Measurements from ENCODE around the gene GAS7.

GAS7 gene

DNA sequence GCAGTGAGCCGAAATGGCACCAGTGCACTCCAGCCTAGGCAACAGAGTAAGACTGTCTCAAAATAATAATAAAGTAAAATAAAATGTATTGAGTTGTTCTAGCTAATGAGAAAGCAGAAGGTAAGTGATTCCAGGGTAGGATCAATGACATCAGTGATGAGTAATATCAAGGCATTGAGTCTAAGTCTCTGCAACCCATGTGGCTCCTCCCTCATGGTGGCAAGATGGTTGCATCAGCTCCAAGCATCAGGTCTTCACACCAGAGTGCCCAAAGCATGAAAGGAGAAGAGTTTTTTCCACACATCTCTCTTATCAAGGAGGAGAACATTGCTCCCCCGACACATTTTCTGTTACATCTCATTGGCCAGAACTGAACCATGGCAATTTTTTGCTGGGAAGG, 34.8 kb upstream of the GAS7 start:
- TF ChIP-seq, protein P1, sequence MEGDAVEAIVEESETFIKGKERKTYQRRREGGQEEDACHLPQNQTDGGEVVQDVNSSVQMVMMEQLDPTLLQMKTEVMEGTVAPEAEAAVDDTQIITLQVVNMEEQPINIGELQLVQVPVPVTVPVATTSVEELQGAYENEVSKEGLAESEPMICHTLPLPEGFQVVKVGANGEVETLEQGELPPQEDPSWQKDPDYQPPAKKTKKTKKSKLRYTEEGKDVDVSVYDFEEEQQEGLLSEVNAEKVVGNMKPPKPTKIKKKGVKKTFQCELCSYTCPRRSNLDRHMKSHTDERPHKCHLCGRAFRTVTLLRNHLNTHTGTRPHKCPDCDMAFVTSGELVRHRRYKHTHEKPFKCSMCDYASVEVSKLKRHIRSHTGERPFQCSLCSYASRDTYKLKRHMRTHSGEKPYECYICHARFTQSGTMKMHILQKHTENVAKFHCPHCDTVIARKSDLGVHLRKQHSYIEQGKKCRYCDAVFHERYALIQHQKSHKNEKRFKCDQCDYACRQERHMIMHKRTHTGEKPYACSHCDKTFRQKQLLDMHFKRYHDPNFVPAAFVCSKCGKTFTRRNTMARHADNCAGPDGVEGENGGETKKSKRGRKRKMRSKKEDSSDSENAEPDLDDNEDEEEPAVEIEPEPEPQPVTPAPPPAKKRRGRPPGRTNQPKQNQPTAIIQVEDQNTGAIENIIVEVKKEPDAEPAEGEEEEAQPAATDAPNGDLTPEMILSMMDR (conservative IDR thresholded peaks at IDR 0.05; ENCODE audit: low read depth, low read length), result no peak
- no peak for DNase-seq (ENCODE audit: low read depth)
- H3K4me3 ChIP-seq (ENCODE audit: low read depth, low read length), result no peak overlapping the region

DNA sequence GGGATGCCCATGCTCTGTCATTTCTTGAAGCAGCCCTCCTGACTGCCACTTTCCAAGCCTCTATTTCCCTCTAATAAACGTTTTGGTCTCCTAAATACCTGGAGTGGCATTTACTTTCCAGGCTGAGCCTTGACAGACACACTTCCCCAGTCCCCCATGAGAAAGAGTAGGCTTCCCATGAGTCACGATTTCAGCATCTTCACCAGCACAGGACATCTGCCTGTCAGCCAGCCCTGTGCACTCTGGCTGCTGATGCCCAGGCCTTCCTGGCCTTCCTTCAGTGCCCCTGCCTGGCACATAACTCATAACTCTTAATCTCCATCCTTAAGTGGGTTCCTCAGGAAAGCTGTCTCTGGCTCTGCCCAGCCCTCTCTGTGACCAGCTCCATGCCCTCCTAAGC, 30.8 kb upstream of the GAS7 start:
- TF ChIP-seq, protein P1 (conservative IDR thresholded peaks at IDR 0.05; ENCODE audit: low read depth, low read length), result no peak
- no peak for DNase-seq (ENCODE audit: low read depth)
- no peak overlapping the region for H3K4me3 ChIP-seq (ENCODE audit: low read depth, low read length)

DNA sequence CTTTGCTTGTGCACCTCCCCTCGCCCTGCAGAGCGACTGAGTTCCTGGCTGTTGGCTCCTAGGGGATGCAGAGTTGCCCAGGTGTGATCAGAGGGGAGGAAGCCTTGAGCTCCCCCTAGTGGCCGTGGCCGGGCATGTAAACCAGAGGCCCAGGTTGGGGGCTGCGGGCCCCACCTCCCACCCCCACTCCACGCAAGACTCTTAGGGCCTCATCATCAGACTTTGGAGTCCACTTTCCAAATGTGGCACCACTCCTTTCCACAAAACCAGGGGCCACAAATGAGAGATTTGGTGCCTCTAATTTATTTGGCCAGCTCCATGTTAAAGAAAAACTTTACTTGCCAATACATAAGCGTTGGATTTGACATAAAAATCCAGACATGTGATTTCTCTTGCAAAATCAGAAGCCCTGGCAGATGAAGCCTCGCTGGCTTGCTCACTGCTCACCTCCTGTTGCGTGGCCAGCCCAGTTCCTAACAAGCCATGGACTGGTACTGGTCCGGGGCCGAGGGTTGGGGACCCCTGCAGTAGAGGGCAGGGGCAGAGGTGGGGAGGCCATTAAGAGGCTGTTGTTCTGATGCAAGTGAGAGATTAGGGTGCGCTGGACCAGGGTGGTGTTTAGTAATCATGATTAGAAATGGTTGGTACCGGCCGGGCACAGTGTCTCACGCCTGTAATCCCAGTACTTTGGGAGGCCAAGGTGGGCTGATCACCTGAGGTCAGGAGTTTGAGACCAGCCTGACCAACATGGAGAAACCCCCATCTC, 28.7 kb upstream of the GAS7 start:
- no peak overlapping the region for H3K4me3 ChIP-seq (ENCODE audit: low read depth, low read length)
- TF ChIP-seq, protein P1 (conservative IDR thresholded peaks at IDR 0.05; ENCODE audit: low read depth, low read length), result peak; percentile 94
- DNase-seq (ENCODE audit: low read depth), result peak; percentile 45

DNA sequence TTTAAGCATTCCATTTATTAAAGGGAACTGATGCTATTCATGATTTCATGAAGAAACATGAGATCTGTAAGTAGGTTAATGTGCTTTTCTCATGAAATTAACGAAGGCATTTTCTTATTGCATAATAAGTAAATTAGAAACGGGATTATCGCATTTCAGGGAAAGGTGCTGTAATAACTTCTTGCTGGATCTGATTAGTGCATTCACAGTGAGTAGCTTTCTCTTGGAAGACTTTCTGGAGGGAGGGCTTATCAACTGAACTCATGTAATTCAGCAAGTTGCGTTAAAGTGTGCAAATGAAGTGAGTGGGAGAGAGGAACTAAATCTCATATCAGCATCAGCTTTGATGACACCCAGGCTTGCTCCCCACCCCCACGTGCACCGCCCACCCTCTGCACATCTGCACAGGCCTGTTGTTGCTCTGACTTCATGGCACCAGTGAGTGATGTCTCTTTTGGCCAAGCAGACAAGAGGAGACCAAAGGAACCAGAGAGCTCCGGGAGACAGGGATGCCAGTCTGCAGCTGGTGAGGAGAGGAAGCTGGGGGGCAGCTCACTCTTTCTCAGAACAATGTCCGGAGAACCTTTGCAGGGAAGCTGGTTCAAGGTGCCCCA, 26.3 kb upstream of the GAS7 start:
- DNase-seq (ENCODE audit: low read depth), result no peak
- no peak overlapping the region for H3K4me3 ChIP-seq (ENCODE audit: low read depth, low read length)
- TF ChIP-seq, protein P1 (conservative IDR thresholded peaks at IDR 0.05; ENCODE audit: low read depth, low read length), result no peak

DNA sequence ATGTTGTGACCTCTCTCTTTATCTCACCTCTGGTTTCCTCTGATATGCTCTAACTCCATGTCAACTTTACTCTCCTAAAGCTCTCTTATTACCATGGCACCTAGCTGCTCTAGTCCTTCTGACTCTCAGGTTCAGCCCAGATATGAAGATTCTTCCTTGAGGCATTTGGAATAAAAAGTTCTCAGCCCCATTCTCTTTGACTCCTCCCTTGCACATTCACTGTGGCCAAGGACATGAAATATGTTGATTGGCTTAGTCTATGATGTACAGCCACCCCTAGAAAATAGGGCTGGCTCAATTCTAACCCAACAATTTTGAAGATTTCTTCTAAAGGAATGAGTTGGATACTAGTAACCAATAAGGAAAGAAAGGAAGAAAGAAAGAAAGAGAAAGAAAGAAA, 20.8 kb upstream of the GAS7 start:
- no peak overlapping the region for H3K4me3 ChIP-seq (ENCODE audit: low read depth, low read length)
- DNase-seq (ENCODE audit: low read depth), result no peak
- TF ChIP-seq, protein P1 (conservative IDR thresholded peaks at IDR 0.05; ENCODE audit: low read depth, low read length), result no peak

DNA sequence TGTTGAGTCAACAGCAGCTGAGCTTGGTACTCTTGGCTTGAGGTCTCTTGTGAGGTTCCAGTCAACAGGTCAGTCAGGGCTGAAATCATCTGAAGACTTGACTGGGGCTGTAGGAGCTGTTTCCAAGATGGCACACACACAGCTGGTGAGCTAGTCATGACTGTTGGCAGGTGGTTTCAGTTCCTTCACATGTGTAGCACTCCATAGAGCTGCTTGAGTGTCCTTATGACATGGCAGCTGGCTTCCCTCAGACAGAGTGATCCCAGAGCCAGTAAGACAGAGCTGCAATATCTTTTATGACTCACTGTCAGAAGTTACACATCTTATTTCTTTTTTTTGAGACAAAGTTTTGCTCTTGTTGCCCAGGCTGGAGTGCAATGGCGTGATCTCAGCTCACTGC, 19.5 kb upstream of the GAS7 start:
- no peak overlapping the region for H3K4me3 ChIP-seq (ENCODE audit: low read depth, low read length)
- TF ChIP-seq, protein P1 (conservative IDR thresholded peaks at IDR 0.05; ENCODE audit: low read depth, low read length), result no peak
- peak; percentile 37 for DNase-seq (ENCODE audit: low read depth)

All from choroid plexus epithelial cell (primary cell).